ENCODE data around the gene SLC17A4.

Gene SLC17A4

GRCh38 chr6:25732468-25733198 is 21.9 kb upstream of the SLC17A4 start:
- Histone ChIP-seq H3K9me3 (ENCODE audit: insufficient read depth, low read length) (no peaks in the 10 kb centered on the region), H3K79me2 (ENCODE audit: low read length) (no peaks in the 10 kb centered on the region), H2AFZ (ENCODE audit: low read depth, low read length) (no peak overlapping the region), H3K4me3 (ENCODE audit: low read length) (no peak overlapping the region), H3K36me3 (replicated peaks; ENCODE audit: low read depth, low read length) (no peaks in the 10 kb centered on the region), H3K4me2 (ENCODE audit: low read length) (no peak overlapping the region), H3K27me3 (ENCODE audit: low read depth, low read length) (no peaks in the 10 kb centered on the region), H3K4me1 (ENCODE audit: low read length) (no peaks in the 10 kb centered on the region), H3K27ac (ENCODE audit: low read length) (no peak overlapping the region), H4K20me1 (ENCODE audit: insufficient read depth, low read length) (no peaks in the 10 kb centered on the region), H3K9ac (ENCODE audit: low read length) (no peak overlapping the region)
- TF ChIP-seq CTCF (IDR thresholded peaks at IDR 0.05; ENCODE audit: low read depth, low read length) (no peak), EZH2phosphoT487 (IDR thresholded peaks at IDR 0.05; ENCODE audit: low read depth) (no peak)

- Histone ChIP-seq H3K4me1 (ENCODE audit: low read length) (no peaks in the 10 kb centered on the region), H3K79me2 (ENCODE audit: low read length) (no peaks in the 10 kb centered on the region), H3K27ac (ENCODE audit: low read length) (no peak overlapping the region), H3K9ac (ENCODE audit: low read length) (no peak overlapping the region), H3K4me3 (ENCODE audit: low read length) (no peak overlapping the region), H3K4me2 (ENCODE audit: low read length) (no peak overlapping the region), H3K36me3 (replicated peaks; ENCODE audit: low read depth, low read length) (no peaks in the 10 kb centered on the region), H3K27me3 (ENCODE audit: low read depth, low read length) (no peaks in the 10 kb centered on the region), H4K20me1 (ENCODE audit: insufficient read depth, low read length) (no peaks in the 10 kb centered on the region), H2AFZ (ENCODE audit: low read depth, low read length) (no peak overlapping the region), H3K9me3 (ENCODE audit: insufficient read depth, low read length) (no peaks in the 10 kb centered on the region)
- TF ChIP-seq EZH2phosphoT487 (IDR thresholded peaks at IDR 0.05; ENCODE audit: low read depth) (no peak), CTCF (IDR thresholded peaks at IDR 0.05; ENCODE audit: low read depth, low read length) (no peak)
Observed at GRCh38 chr6:25735261-25735660, 19.3 kb upstream of the SLC17A4 start.

- H3K4me2 ChIP-seq (ENCODE audit: low read length): no peak overlapping the region
- H3K9me3 ChIP-seq (ENCODE audit: insufficient read depth, low read length): no peaks in the 10 kb centered on the region
- TF ChIP-seq CTCF (IDR thresholded peaks at IDR 0.05; ENCODE audit: low read depth, low read length): no peak
- no peaks in the 10 kb centered on the region for H4K20me1 ChIP-seq (ENCODE audit: insufficient read depth, low read length)
- no peak overlapping the region for H3K27ac ChIP-seq (ENCODE audit: low read length)
- H3K9ac ChIP-seq (ENCODE audit: low read length): no peak overlapping the region
- no peak overlapping the region for H2AFZ ChIP-seq (ENCODE audit: low read depth, low read length)
- no peak overlapping the region for H3K4me3 ChIP-seq (ENCODE audit: low read length)
- no peaks in the 10 kb centered on the region for H3K4me1 ChIP-seq (ENCODE audit: low read length)
- no peaks in the 10 kb centered on the region for H3K36me3 ChIP-seq (replicated peaks; ENCODE audit: low read depth, low read length)
- H3K27me3 ChIP-seq (ENCODE audit: low read depth, low read length): no peaks in the 10 kb centered on the region
- H3K79me2 ChIP-seq (ENCODE audit: low read length): no peaks in the 10 kb centered on the region
Observed at GRCh38 chr6:25743868-25744267, 10.7 kb upstream of the SLC17A4 start.

- H3K9ac ChIP-seq (ENCODE audit: low read length): no peak overlapping the region
- H3K27ac ChIP-seq (ENCODE audit: low read length): no peak overlapping the region
- H4K20me1 ChIP-seq (ENCODE audit: insufficient read depth, low read length): no peaks in the 10 kb centered on the region
- no peak overlapping the region for H3K4me2 ChIP-seq (ENCODE audit: low read length)
- no peaks in the 10 kb centered on the region for H3K27me3 ChIP-seq (ENCODE audit: low read depth, low read length)
- TF ChIP-seq CTCF (IDR thresholded peaks at IDR 0.05; ENCODE audit: low read depth, low read length) (no peak), EZH2phosphoT487 (IDR thresholded peaks at IDR 0.05; ENCODE audit: low read depth) (no peak)
- no peak overlapping the region for H3K4me3 ChIP-seq (ENCODE audit: low read length)
- no peak overlapping the region for H2AFZ ChIP-seq (ENCODE audit: low read depth, low read length)
- no peaks in the 10 kb centered on the region for H3K79me2 ChIP-seq (ENCODE audit: low read length)
- H3K4me1 ChIP-seq (ENCODE audit: low read length): peaks cover 10% of the 10 kb centered on the region
- no peaks in the 10 kb centered on the region for H3K36me3 ChIP-seq (replicated peaks; ENCODE audit: low read depth, low read length)
- no peaks in the 10 kb centered on the region for H3K9me3 ChIP-seq (ENCODE audit: insufficient read depth, low read length)
Observed at GRCh38 chr6:25745836-25746235, 8.7 kb upstream of the SLC17A4 start.

All from OCI-LY3 (cell line).